GM23248 (cell line): ENCODE results near the gene MSL2. TPM values are rescaled to one million over a fixed set of nuclear protein-coding genes. Genes with fewer than 3 reads are reported as not detected.
A peak's percentile ranks its signal among the peaks of the same experiment; 100 is the strongest.
"Not testable (repeated sequence)": the region's sequence is repeated elsewhere in the genome, so short reads cannot be mapped to it uniquely, and the experiment has no call there.

Experiments
- DNase-seq: peaks from one replicate; pipeline ENCODE4 v3.0.0-alpha.2; 2015
- H2AFZ ChIP-seq: fragments of 200-600 bp; sonication (generic); 2 replicates; pipeline ENCODE4 v1.6.1; 2016; ENCODE audit warnings: antibody characterized with exemption
- H3F3A ChIP-seq: fragments of 200-600 bp; sonication (generic); 2 replicates; pipeline ENCODE4 v1.6.1; 2016; ENCODE audit warnings: mild to moderate bottlenecking, antibody characterized with exemption, mixed run types; ENCODE audit not compliant: insufficient read depth
- H3K27ac ChIP-seq: fragments of 200-600 bp; sonication (generic); 2 replicates; pipeline ENCODE4 v1.5.1; 2016; ENCODE audit warnings: mild to moderate bottlenecking
- H3K27me3 ChIP-seq: fragments of 200-600 bp; sonication (generic); replicated peaks from 2 replicates; pipeline ENCODE4 v1.6.1; 2016; ENCODE audit warnings: mild to moderate bottlenecking; ENCODE audit not compliant: insufficient read depth
- H3K36me3 ChIP-seq: fragments of 200-600 bp; sonication (generic); 2 replicates; pipeline ENCODE4 v1.6.1; 2016; ENCODE audit warnings: low read depth, mild to moderate bottlenecking
- H3K4me1 ChIP-seq: fragments of 200-600 bp; sonication (generic); 2 replicates; pipeline ENCODE4 v1.6.1; 2016; ENCODE audit warnings: mild to moderate bottlenecking; ENCODE audit not compliant: insufficient read depth
- H3K4me2 ChIP-seq: fragments of 200-600 bp; sonication (generic); one replicate; pipeline ENCODE4 v1.6.1; 2016; ENCODE audit warnings: mild to moderate bottlenecking; ENCODE audit not compliant: unreplicated experiment
- H3K4me3 ChIP-seq: fragments of 200-600 bp; sonication (generic); 2 replicates; pipeline ENCODE4 v1.5.1; 2016; ENCODE audit warnings: mild to moderate bottlenecking
- H3K79me2 ChIP-seq: fragments of 200-600 bp; sonication (generic); 2 replicates; pipeline ENCODE4 v1.6.1; 2016; ENCODE audit warnings: mild to moderate bottlenecking; ENCODE audit not compliant: insufficient read depth
- H3K9ac ChIP-seq: fragments of 200-600 bp; sonication (generic); 2 replicates; pipeline ENCODE4 v1.6.1; 2016; ENCODE audit warnings: mild to moderate bottlenecking
- H3K9me2 ChIP-seq: fragments of 200-600 bp; sonication (generic); 2 replicates; pipeline ENCODE4 v1.6.1; 2016; ENCODE audit warnings: mixed run types, mild to moderate bottlenecking, moderate library complexity; ENCODE audit not compliant: insufficient read depth
- H3K9me3 ChIP-seq: fragments of 200-600 bp; sonication (generic); one replicate; pipeline ENCODE4 v1.6.1; 2017; ENCODE audit warnings: low read depth
- H4K20me1 ChIP-seq: fragments of 200-600 bp; sonication (generic); 2 replicates; pipeline ENCODE4 v1.6.0; 2016; ENCODE audit not compliant: insufficient read depth
- EZH2 ChIP-seq: fragments of 200-600 bp; sonication (generic); IDR thresholded peaks from 2 replicates; pipeline ENCODE4 v1.6.1; 2018; ENCODE audit warnings: antibody characterized with exemption, mild to moderate bottlenecking; ENCODE audit not compliant: insufficient read depth, poor library complexity, severe bottlenecking
- EZH2phosphoT487 ChIP-seq: fragments of 200-600 bp; sonication (generic); IDR thresholded peaks from 2 replicates; pipeline ENCODE4 v1.6.1; 2018; ENCODE audit warnings: antibody characterized with exemption, moderate library complexity, mild to moderate bottlenecking, low read depth; ENCODE audit not compliant: insufficient read depth
- WGBS, 2 experiments: methylation state at CpG; one replicate each; pipeline ENCODE4 v1.1.6; 2015 to 2017; ENCODE audit warnings: low lambda C conversion rate in 2 of 2, low coverage in 1 of 2; ENCODE audit errors: missing lambda C conversion rate in 2 of 2; 5-methylcytosine and 5-hydroxymethylcytosine counted together
- in situ Hi-C: fragments of 300-500 bp; cut with MboI; formaldehyde crosslinking; loops from 2 replicates; pipeline ENCODE4 v1.15.0; 2020
- polyA plus RNA-seq: library from polyadenylated mRNA; unstranded; fragments of >200 nt; fragmentation: Nextera tagmentation; extraction: Ambion mirVana; gene quantifications from 2 replicates; pipeline ENCODE4 v1.2.1, GENCODE V29; 2016
- total RNA-seq: library from RNA; depleted of rRNA; stranded (reverse); fragments of >200 nt; shearing (Covaris generic); gene quantifications from 2 replicates; pipeline ENCODE4 v1.2.3, GENCODE V29; 2014

MSL2 gene
- total and polyA plus RNA-seq, 2 experiments from 2014 or later: 3.3 to 15.2 TPM

GRCh38 chr3:136171097-136171542, 25.0 kb downstream of the MSL2 start:
- Histone ChIP-seq H3K27ac (peak overlapping the region; percentile 71), H3K9ac (no peak overlapping the region; the same call in 1 of the 2 replicates), H2AFZ (no peak overlapping the region), H3K9me2 (no peaks in the 10 kb centered on the region), H4K20me1 (peaks cover 55% of the 10 kb centered on the region), H3K27me3 (no peaks in the 10 kb centered on the region), H3K9me3 (no peaks in the 10 kb centered on the region), H3K4me2 (no peak overlapping the region), H3K79me2 (peaks cover 100% of the 10 kb centered on the region), H3K4me1 (peaks cover 32% of the 10 kb centered on the region), H3K4me3 (no peak overlapping the region), H3F3A (peaks cover 26% of the 10 kb centered on the region), H3K36me3 (no peaks in the 10 kb centered on the region)
- in situ Hi-C loops: no loop called here
- 71 to 89% methylated on average over 1 of the region's 1 CpG for WGBS, 2 experiments
- DNase-seq: peak; percentile 59
- TF ChIP-seq EZH2phosphoT487 (no peak), EZH2 (no peak)

- H3K27me3 ChIP-seq, H3K9ac ChIP-seq, H3K9me3 ChIP-seq, H3K36me3 ChIP-seq, H3K4me2 ChIP-seq, H3K4me3 ChIP-seq, DNase-seq, in situ Hi-C loops, H3K27ac ChIP-seq, H3K9me2 ChIP-seq, H2AFZ ChIP-seq: not testable (repeated sequence)
- peaks cover 26% of the 10 kb centered on the region for H3K4me1 ChIP-seq
- peaks cover 26% of the 10 kb centered on the region for H3F3A ChIP-seq
- peaks cover 45% of the 10 kb centered on the region for H4K20me1 ChIP-seq
- peaks cover 100% of the 10 kb centered on the region for H3K79me2 ChIP-seq
- WGBS, 2 experiments: 91 to 96% methylated on average over 4 of the region's 4 CpGs
Observed at GRCh38 chr3:136168236-136168635, 27.9 kb downstream of the MSL2 start.

- peaks cover 24% of the 10 kb centered on the region for H3F3A ChIP-seq
Observed at GRCh38 chr3:136166507-136166906, 29.6 kb downstream of the MSL2 start.

GRCh38 chr3:136163607-136164006, 32.5 kb downstream of the MSL2 start:
- peaks cover 41% of the 10 kb centered on the region for H4K20me1 ChIP-seq

More at GRCh38 chr3:136166507-136166906, 29.6 kb downstream of the MSL2 start:
- 98 to 100% methylated on average over 3 of the region's 3 CpGs for WGBS, 2 experiments
- no peak for TF ChIP-seq EZH2phosphoT487
- TF ChIP-seq EZH2: no peak
- Histone ChIP-seq H3K9me3 (no peaks in the 10 kb centered on the region), H3K27me3 (no peaks in the 10 kb centered on the region), H3K27ac (no peak overlapping the region), H3K9ac (no peak overlapping the region), H4K20me1 (peaks cover 44% of the 10 kb centered on the region), H3K4me3 (no peak overlapping the region), H3K9me2 (no peaks in the 10 kb centered on the region), H3K36me3 (no peaks in the 10 kb centered on the region), H3K4me1 (peaks cover 28% of the 10 kb centered on the region), H3K79me2 (peaks cover 100% of the 10 kb centered on the region), H2AFZ (no peak overlapping the region), H3K4me2 (no peak overlapping the region)
- DNase-seq: no peak
- in situ Hi-C loops: no loop called here

GRCh38 chr3:136162322-136162721, 33.8 kb downstream of the MSL2 start:
- H3K4me1 ChIP-seq: peaks cover 14% of the 10 kb centered on the region; the same call in 1 of the 2 replicates
- H3K9me3 ChIP-seq: no peaks in the 10 kb centered on the region
- no peak for DNase-seq
- no peak for TF ChIP-seq EZH2
- TF ChIP-seq EZH2phosphoT487: no peak
- no peaks in the 10 kb centered on the region for H3K27me3 ChIP-seq
- H3K27ac ChIP-seq: no peak overlapping the region
- in situ Hi-C loops: no loop called here
- H2AFZ ChIP-seq: no peak overlapping the region
- H3K4me2 ChIP-seq: no peak overlapping the region
- H3F3A ChIP-seq: no peaks in the 10 kb centered on the region
- no peaks in the 10 kb centered on the region for H3K36me3 ChIP-seq
- no peak overlapping the region for H3K9ac ChIP-seq
- 92 to 93% methylated on average over 7 of the region's 7 CpGs for WGBS, 2 experiments
- H3K9me2 ChIP-seq: no peaks in the 10 kb centered on the region
- H3K4me3 ChIP-seq: no peak overlapping the region
- peaks cover 40% of the 10 kb centered on the region for H4K20me1 ChIP-seq
- peaks cover 100% of the 10 kb centered on the region for H3K79me2 ChIP-seq

More at GRCh38 chr3:136163607-136164006, 32.5 kb downstream of the MSL2 start:
- DNase-seq, H2AFZ ChIP-seq, H3K9me2 ChIP-seq, H3K9ac ChIP-seq, in situ Hi-C loops, H3K36me3 ChIP-seq, H3K9me3 ChIP-seq, H3K27ac ChIP-seq, H3K27me3 ChIP-seq, H3K4me3 ChIP-seq: not testable (repeated sequence)
- Histone ChIP-seq H3K4me2 (peak overlapping the region; percentile 11), H3K79me2 (peaks cover 100% of the 10 kb centered on the region), H3F3A (peaks cover 10% of the 10 kb centered on the region), H3K4me1 (peaks cover 14% of the 10 kb centered on the region; the same call in 1 of the 2 replicates)
